B cell (primary cell): Measurements from ENCODE around the gene ZBP1. TPM values are rescaled to one million over a fixed set of nuclear protein-coding genes. Genes with fewer than 3 reads are reported as not detected.

Experiments used
- ATAC-seq: fragments of 200-7000 bp; cut with Tn5 transposase; one replicate; pipeline ENCODE4 v1.10.0; 2021; ENCODE audit warnings: low read depth, mild to moderate bottlenecking, moderate number of reproducible peaks, moderate library complexity
- CTCF ChIA-PET: fragments of 350-600 bp; sonication (Branson Sonifier 250); formaldehyde crosslinking; loops from one replicate; lab custom pipeline; 2021; ENCODE audit warnings: antibody characterized with exemption, inconsistent platforms; lab: Charles Lee
- POLR2A ChIA-PET: fragments of 350-600 bp; sonication (Branson Sonifier 250); formaldehyde crosslinking; loops from one replicate; lab custom pipeline; 2021; ENCODE audit warnings: antibody characterized with exemption; lab: Charles Lee
- DNase-seq: peaks from one replicate; pipeline ENCODE4 v3.0.0; 2013
- H2AFZ ChIP-seq: 2 replicates; pipeline ENCODE4 v1.6.1; 2012; ENCODE audit warnings: mild to moderate bottlenecking, low read depth, low read length; ENCODE audit not compliant: insufficient read depth, poor library complexity, severe bottlenecking
- H3K27ac ChIP-seq, 2 donors: 1 replicate in 1 of 2; 2 replicates in 1 of 2; pipeline ENCODE4 v1.5.1; 2012 to 2013; ENCODE audit warnings: low read length in 2 of 2, mild to moderate bottlenecking in 2 of 2, moderate library complexity in 1 of 2
- H3K27me3 ChIP-seq, 4 experiments: fragments of 200-600 bp in 1 of 4; sonication (generic) in 1 of 4; replicated peaks in 1 of 4; 1 replicate in 2 of 4; 2 replicates in 2 of 4; pipeline versions ENCODE4 v1.6.1 to v1.7.0; 2013 to 2016; ENCODE audit warnings: low read length in 3 of 4, mild to moderate bottlenecking in 2 of 4, mixed read lengths in 1 of 4, moderate library complexity in 1 of 4; ENCODE audit not compliant: insufficient read depth in 4 of 4, control insufficient read depth in 3 of 4; ENCODE audit errors: control extremely low read depth in 1 of 4
- H3K36me3 ChIP-seq, 2 experiments: replicated peaks in 1 of 2; 1 replicate in 1 of 2; 2 replicates in 1 of 2; pipeline versions ENCODE4 v1.6.1 to v1.7.1; 2013; ENCODE audit warnings: low read length in 1 of 2; ENCODE audit not compliant: insufficient read depth in 2 of 2, control insufficient read depth in 1 of 2; ENCODE audit errors: control extremely low read depth in 1 of 2, extremely low read depth in 1 of 2
- H3K4me1 ChIP-seq, 2 donors: fragments of 200-600 bp in 1 of 2; sonication (generic) in 1 of 2; 1 replicate in 1 of 2; 2 replicates in 1 of 2; pipeline versions ENCODE4 v1.5.1 to v1.6.1; 2013 to 2017; ENCODE audit warnings: low read length in 2 of 2; ENCODE audit not compliant: control insufficient read depth in 2 of 2, insufficient read depth in 2 of 2
- H3K4me2 ChIP-seq: replicated peaks from 2 replicates; pipeline ENCODE3; 2012; ENCODE audit warnings: mild to moderate bottlenecking, low read depth, low read length; ENCODE audit not compliant: poor library complexity, severe bottlenecking
- H3K4me3 ChIP-seq, 5 experiments: fragments of 200-600 bp in 1 of 5; sonication (generic) in 1 of 5; 1 replicate in 3 of 5; 2 replicates in 2 of 5; pipeline versions ENCODE4 v1.5.1 to v1.7.0; 2011 to 2016; ENCODE audit warnings: low read length in 4 of 5, mild to moderate bottlenecking in 4 of 5, low read depth in 2 of 5, control low read depth in 1 of 5, moderate library complexity in 1 of 5; ENCODE audit not compliant: insufficient read depth in 1 of 5; ENCODE audit errors: control extremely low read depth in 1 of 5, extremely low read depth in 1 of 5
- H3K79me2 ChIP-seq: fragments of 200-600 bp; sonication (generic); one replicate; pipeline ENCODE4 v1.6.0; 2016; ENCODE audit warnings: low read length; ENCODE audit not compliant: control insufficient read depth, insufficient read depth
- H3K9ac ChIP-seq: fragments of 200-600 bp; sonication (generic); 2 replicates; pipeline ENCODE4 v1.6.1; 2017; ENCODE audit warnings: mild to moderate bottlenecking, low read length, moderate library complexity
- H3K9me3 ChIP-seq, 3 donors: one replicate each; pipeline versions ENCODE4 v1.6.1 to v1.7.1; 2013; ENCODE audit warnings: low read length in 2 of 3; ENCODE audit not compliant: control insufficient read depth in 2 of 3, insufficient read depth in 1 of 3; ENCODE audit errors: control extremely low read depth in 1 of 3
- H4K20me1 ChIP-seq: 2 replicates; pipeline ENCODE4 v1.6.0; 2012; ENCODE audit warnings: mild to moderate bottlenecking, low read length; ENCODE audit not compliant: insufficient read depth, control insufficient read depth, poor library complexity, severe bottlenecking
- H3K27ac Mint-ChIP-seq: one replicate; pipeline ENCODE4 v1.8.0; 2021; ENCODE audit warnings: mixed read lengths
- H3K27me3 Mint-ChIP-seq: one replicate; pipeline ENCODE4 v1.8.0; 2021; ENCODE audit warnings: mixed read lengths
- H3K4me1 Mint-ChIP-seq: one replicate; pipeline ENCODE4 v1.8.0; 2021; ENCODE audit warnings: mixed read lengths
- H3K4me3 Mint-ChIP-seq: one replicate; pipeline ENCODE4 v1.8.0; 2021; ENCODE audit warnings: mixed read lengths
- H3K9me3 Mint-ChIP-seq: one replicate; pipeline ENCODE4 v1.8.0; 2022; ENCODE audit warnings: mixed read lengths; ENCODE audit not compliant: insufficient read depth
- CTCF ChIP-seq: fragments of 200-600 bp; IDR thresholded peaks from one replicate; pipeline ENCODE4 v1.8.0; 2022; ENCODE audit warnings: antibody characterized with exemption, mild to moderate bottlenecking
- EZH2 ChIP-seq: IDR thresholded peaks from 2 replicates; pipeline ENCODE4 v1.6.1; 2012; ENCODE audit warnings: borderline replicate concordance, low read depth, mild to moderate bottlenecking, moderate library complexity, low read length; ENCODE audit not compliant: insufficient read depth, poor library complexity, severe bottlenecking
- WGBS: methylation state at CpG from one replicate; pipeline ENCODE4 v1.1.5; 2013; ENCODE audit warnings: missing lambda C conversion rate; ENCODE audit not compliant: insufficient coverage; 5-methylcytosine and 5-hydroxymethylcytosine counted together
- intact Hi-C: fragments of 100-400 bp; cut with micrococcal nuclease; formaldehyde crosslinking; loops from one replicate; pipeline ENCODE4 v1.10.0; 2022
- polyA plus RNA-seq: library from polyadenylated mRNA; depleted of rRNA; stranded (reverse); fragments of >200 nt; gene quantifications from 2 replicates; pipeline ENCODE4 v1.2.3, GENCODE V29; 2012
- total RNA-seq, 2 donors: library from RNA; stranded (reverse); fragments of 120-200 nt in 1 of 2; gene quantifications; 1 replicate in 1 of 2; 2 replicates in 1 of 2; pipeline versions ENCODE4 v1.2.3 to v1.2.4, GENCODE V29; 2013 to 2022

The ZBP1 gene
- total and polyA plus RNA-seq, 2 donors (not counting 1 experiment from before 2014, with no cell fraction given): 29.9 to 69.2 TPM

- WGBS: no CpG with 5 or more reads among the region's 1 CpG
- no peaks in the 10 kb centered on the region for H3K4me1 Mint-ChIP-seq
- H3K9me3 Mint-ChIP-seq: no peaks in the 10 kb centered on the region
- Histone ChIP-seq H3K9ac (no peak overlapping the region), H3K36me3 (no peaks in the 10 kb centered on the region), H2AFZ (no peak overlapping the region), H3K79me2 (no peaks in the 10 kb centered on the region), H4K20me1 (no peaks in the 10 kb centered on the region), H3K27me3 (peaks cover 0 to 3% (median 1%) of the 10 kb centered on the region in 4 experiments), H3K4me2 (no peak overlapping the region), H3K27ac (no peak overlapping the region), H3K4me3 (no peak overlapping the region), H3K4me1 (no peaks in the 10 kb centered on the region), H3K9me3 (no peaks in the 10 kb centered on the region)
- peaks cover 46% of the 10 kb centered on the region for H3K27me3 Mint-ChIP-seq
- H3K27ac Mint-ChIP-seq: no peak overlapping the region
- TF ChIP-seq EZH2 (no peak), CTCF (no peak)
- intact Hi-C loops: no loop called here
- ChIA-PET POLR2A (no interaction called here), CTCF (interaction anchor here (0.8 kb wide), 1 partner anchor 580 kb away, joined by 5 read pairs; no protein-coding TSS in a partner anchor)
- no peak overlapping the region for H3K4me3 Mint-ChIP-seq
- no peak for DNase-seq
- ATAC-seq: no peak
Observed at GRCh38 chr20:57566399-57566798, 53.8 kb downstream of the ZBP1 start.

GRCh38 chr20:57564951-57565642, 55.1 kb downstream of the ZBP1 start:
- Histone ChIP-seq H4K20me1 (no peaks in the 10 kb centered on the region), H3K27ac (no peak overlapping the region), H3K27me3 (peaks cover 0 to 4% (median 3%) of the 10 kb centered on the region in 4 experiments), H3K4me2 (no peak overlapping the region), H3K36me3 (no peaks in the 10 kb centered on the region), H2AFZ (no peak overlapping the region), H3K9me3 (no peaks in the 10 kb centered on the region), H3K4me1 (no peaks in the 10 kb centered on the region), H3K9ac (no peak overlapping the region), H3K79me2 (no peaks in the 10 kb centered on the region), H3K4me3 (no peak overlapping the region)
- ATAC-seq: no peak
- ChIA-PET CTCF (no interaction called here), POLR2A (no interaction called here)
- TF ChIP-seq CTCF (no peak), EZH2 (no peak)
- no peaks in the 10 kb centered on the region for H3K9me3 Mint-ChIP-seq
- 98% methylated on average over 7 of the region's 11 CpGs for WGBS
- peaks cover 40% of the 10 kb centered on the region for H3K27me3 Mint-ChIP-seq
- DNase-seq: no peak
- intact Hi-C loops: no loop called here
- H3K4me1 Mint-ChIP-seq: no peaks in the 10 kb centered on the region
- H3K4me3 Mint-ChIP-seq: no peak overlapping the region
- no peak overlapping the region for H3K27ac Mint-ChIP-seq
